SJSA1 (cell line): ENCODE data around the gene FAM3C. TPM values are rescaled to one million over a fixed set of nuclear protein-coding genes. Genes with fewer than 3 reads are reported as not detected.
"Not testable (repeated sequence)": the region's sequence is repeated elsewhere in the genome, so short reads cannot be mapped to it uniquely, and the experiment has no call there.

Experiments used
- DNase-seq, 2 experiments: peaks; one replicate each; pipeline ENCODE4 v3.0.0-alpha.2; 2015 to 2020; ENCODE audit warnings: low spot score in 2 of 2, low read depth in 1 of 2
- H3K27ac ChIP-seq: fragments of 250-450 bp; sonication (Bioruptor Pico); 2 replicates; pipeline ENCODE4 v1.5.1; 2020; ENCODE audit warnings: mild to moderate bottlenecking, moderate library complexity
- H3K27me3 ChIP-seq: fragments of 250-450 bp; sonication (Bioruptor Pico); replicated peaks from 2 replicates; pipeline ENCODE4 v1.5.1; 2020; ENCODE audit warnings: mild to moderate bottlenecking, moderate library complexity
- H3K36me3 ChIP-seq: fragments of 250-450 bp; sonication (Bioruptor Pico); 2 replicates; pipeline ENCODE4 v1.5.1; 2020; ENCODE audit warnings: mild to moderate bottlenecking
- H3K4me1 ChIP-seq: fragments of 250-450 bp; sonication (Bioruptor Pico); replicated peaks from 2 replicates; pipeline ENCODE4 v1.6.1; 2021; ENCODE audit warnings: mild to moderate bottlenecking
- H3K4me3 ChIP-seq: fragments of 250-450 bp; sonication (Bioruptor Pico); 2 replicates; pipeline ENCODE4 v1.5.1; 2020; ENCODE audit warnings: mild to moderate bottlenecking
- H3K9me3 ChIP-seq: fragments of 250-450 bp; sonication (Bioruptor Pico); replicated peaks from 2 replicates; pipeline ENCODE4 v1.5.1; 2020; ENCODE audit warnings: mild to moderate bottlenecking
- total RNA-seq: library from RNA; depleted of rRNA; stranded (reverse); fragments of >200 nt; shearing (Covaris generic); gene quantifications from 2 replicates; pipeline ENCODE4 v1.2.3, GENCODE V29; 2014; rRNA removed

FAM3C gene
- 72.1 and 83.4 TPM in 2 replicates for total RNA-seq

GRCh38 chr7:121395961-121396757 lies at the start of gene FAM3C:
TSS of gene FAM3C (minus strand) at chr7:121396308. CDS start at chr7:121382969, 13,339 bp downstream.
- H3K36me3 ChIP-seq: peaks cover 24% of the 10 kb centered on the region
- no peaks in the 10 kb centered on the region for H3K27me3 ChIP-seq
- H3K4me1 ChIP-seq: peaks cover 14% of the 10 kb centered on the region
- DNase-seq: peak; percentile 94 to 98
- H3K27ac ChIP-seq: peak within 1 kb of the TSS; percentile 87
- H3K9me3 ChIP-seq: no peaks in the 10 kb centered on the region
- peak within 1 kb of the TSS; percentile 93 for H3K4me3 ChIP-seq

- H3K9me3 ChIP-seq: no peaks in the 10 kb centered on the region
Measured at GRCh38 chr7:121442845-121443244, 46.7 kb upstream of the FAM3C start.

GRCh38 chr7:121440857-121441503 lies 44.9 kb upstream of the FAM3C start:
- Histone ChIP-seq H3K4me3 (no peak overlapping the region), H3K27ac (no peak overlapping the region), H3K4me1 (peaks cover 19% of the 10 kb centered on the region), H3K9me3 (no peaks in the 10 kb centered on the region), H3K36me3 (no peaks in the 10 kb centered on the region), H3K27me3 (no peaks in the 10 kb centered on the region)
- DNase-seq: peak in 1 of 2 experiments; percentile 23

More at GRCh38 chr7:121442845-121443244, 46.7 kb upstream of the FAM3C start:
- Histone ChIP-seq H3K27me3 (no peaks in the 10 kb centered on the region), H3K4me3 (no peak overlapping the region), H3K36me3 (no peaks in the 10 kb centered on the region), H3K27ac (no peak overlapping the region), H3K4me1 (peaks cover 17% of the 10 kb centered on the region)
- no peak for DNase-seq

GRCh38 chr7:121438043-121438955 lies 42.2 kb upstream of the FAM3C start:
- H3K27me3 ChIP-seq, H3K4me3 ChIP-seq, H3K9me3 ChIP-seq, H3K36me3 ChIP-seq: not testable (repeated sequence)
- peaks cover 19% of the 10 kb centered on the region for H3K4me1 ChIP-seq
- H3K27ac ChIP-seq: peak overlapping the region; percentile 52
- peak; percentile 66 to 93 for DNase-seq

- Histone ChIP-seq H3K27me3 (no peaks in the 10 kb centered on the region), H3K36me3 (no peaks in the 10 kb centered on the region), H3K9me3 (no peaks in the 10 kb centered on the region), H3K4me1 (peaks cover 19% of the 10 kb centered on the region), H3K4me3 (no peak overlapping the region), H3K27ac (peak overlapping the region; percentile 52)
- no peak for DNase-seq
Measured at GRCh38 chr7:121437470-121437869, 41.4 kb upstream of the FAM3C start.

GRCh38 chr7:121436688-121437087 lies 40.6 kb upstream of the FAM3C start:
- Histone ChIP-seq H3K4me3 (no peak overlapping the region), H3K9me3 (no peaks in the 10 kb centered on the region), H3K27me3 (no peaks in the 10 kb centered on the region), H3K36me3 (no peaks in the 10 kb centered on the region), H3K4me1 (peaks cover 15% of the 10 kb centered on the region), H3K27ac (no peak overlapping the region)
- no peak for DNase-seq

- Histone ChIP-seq H3K9me3 (no peaks in the 10 kb centered on the region), H3K4me3 (no peak overlapping the region), H3K27me3 (no peaks in the 10 kb centered on the region), H3K4me1 (peaks cover 12% of the 10 kb centered on the region), H3K27ac (no peak overlapping the region), H3K36me3 (no peaks in the 10 kb centered on the region)
- no peak for DNase-seq
Measured at GRCh38 chr7:121436136-121436535, 40.0 kb upstream of the FAM3C start.

- Histone ChIP-seq H3K4me1 (peaks cover 18% of the 10 kb centered on the region), H3K9me3 (no peaks in the 10 kb centered on the region), H3K27ac (no peak overlapping the region), H3K36me3 (no peaks in the 10 kb centered on the region), H3K4me3 (no peak overlapping the region), H3K27me3 (no peaks in the 10 kb centered on the region)
- no peak for DNase-seq
Measured at GRCh38 chr7:121433775-121434174, 37.7 kb upstream of the FAM3C start.

GRCh38 chr7:121432486-121432885 lies 36.4 kb upstream of the FAM3C start:
- peaks cover 11% of the 10 kb centered on the region for H3K4me1 ChIP-seq
- H3K27ac ChIP-seq, H3K4me3 ChIP-seq, H3K27me3 ChIP-seq, DNase-seq, H3K36me3 ChIP-seq, H3K9me3 ChIP-seq: not testable (repeated sequence)

- H3K4me1 ChIP-seq: peaks cover 11% of the 10 kb centered on the region
- H3K9me3 ChIP-seq: no peaks in the 10 kb centered on the region
- DNase-seq: no peak
- no peaks in the 10 kb centered on the region for H3K36me3 ChIP-seq
- H3K4me3 ChIP-seq: no peak overlapping the region
- H3K27ac ChIP-seq: no peak overlapping the region
- no peaks in the 10 kb centered on the region for H3K27me3 ChIP-seq
Measured at GRCh38 chr7:121431996-121432395, 35.9 kb upstream of the FAM3C start.

- no peak overlapping the region for H3K27ac ChIP-seq
- no peaks in the 10 kb centered on the region for H3K9me3 ChIP-seq
- peaks cover 11% of the 10 kb centered on the region for H3K4me1 ChIP-seq
- no peak overlapping the region for H3K4me3 ChIP-seq
- no peaks in the 10 kb centered on the region for H3K27me3 ChIP-seq
- no peaks in the 10 kb centered on the region for H3K36me3 ChIP-seq
- DNase-seq: no peak
Measured at GRCh38 chr7:121431389-121431995, 35.4 kb upstream of the FAM3C start.

- no peak for DNase-seq
- Histone ChIP-seq H3K36me3 (no peaks in the 10 kb centered on the region), H3K4me3 (no peak overlapping the region), H3K9me3 (no peaks in the 10 kb centered on the region), H3K27me3 (no peaks in the 10 kb centered on the region), H3K4me1 (peaks cover 11% of the 10 kb centered on the region), H3K27ac (no peak overlapping the region)
Measured at GRCh38 chr7:121430558-121430957, 34.5 kb upstream of the FAM3C start.

- H3K27ac ChIP-seq: no peak overlapping the region
- no peak for DNase-seq
Measured at GRCh38 chr7:121429798-121430197, 33.7 kb upstream of the FAM3C start.

More at GRCh38 chr7:121429798-121430197, 33.7 kb upstream of the FAM3C start:
- no peaks in the 10 kb centered on the region for H3K27me3 ChIP-seq
- H3K4me3 ChIP-seq: no peak overlapping the region
- no peaks in the 10 kb centered on the region for H3K36me3 ChIP-seq
- peaks cover 11% of the 10 kb centered on the region for H3K4me1 ChIP-seq
- no peaks in the 10 kb centered on the region for H3K9me3 ChIP-seq
